MG63 (cell line): ENCODE results near the gene NBPF3. TPM values are rescaled to one million over a fixed set of nuclear protein-coding genes. Genes with fewer than 3 reads are reported as not detected.
"Not testable (repeated sequence)": the region's sequence is repeated elsewhere in the genome, so short reads cannot be mapped to it uniquely, and the experiment has no call there.

Source experiments
- DNase-seq: peaks from one replicate; pipeline ENCODE4 v3.0.0-alpha.2; 2020
- H3K27me3 ChIP-seq: fragments of 250-450 bp; sonication (Bioruptor Pico); 2 replicates; pipeline ENCODE4 v1.5.1; 2020; ENCODE audit warnings: mild to moderate bottlenecking, moderate library complexity
- H3K36me3 ChIP-seq: fragments of 250-450 bp; sonication (Bioruptor Pico); 2 replicates; pipeline ENCODE4 v1.5.1; 2020; ENCODE audit warnings: mild to moderate bottlenecking, moderate library complexity
- H3K4me3 ChIP-seq: fragments of 250-450 bp; sonication (Bioruptor Pico); 2 replicates; pipeline ENCODE4 v1.5.1; 2020; ENCODE audit warnings: mild to moderate bottlenecking, moderate library complexity
- H3K9me3 ChIP-seq: fragments of 250-450 bp; sonication (Bioruptor Pico); 2 replicates; pipeline ENCODE4 v1.5.1; 2020; ENCODE audit warnings: mild to moderate bottlenecking, moderate library complexity
- total RNA-seq: library from RNA; depleted of rRNA; stranded (reverse); fragments of >200 nt; shearing (Covaris generic); gene quantifications from 2 replicates; pipeline ENCODE4 v1.2.3, GENCODE V29; 2014; ENCODE audit warnings: low replicate concordance

Gene NBPF3
- total RNA-seq, 1 experiment from 2014 or later, result 22.4 TPM

- Histone ChIP-seq H3K4me3 (no peak overlapping the region), H3K27me3 (no peaks in the 10 kb centered on the region), H3K36me3 (no peaks in the 10 kb centered on the region), H3K9me3 (no peaks in the 10 kb centered on the region)
- no peak for DNase-seq
These were observed 29.6 kb downstream of the NBPF3 start for GRCh38 chr1:21469581-21469980.

GRCh38 chr1:21472861-21473260 is 32.9 kb downstream of the NBPF3 start:
- Histone ChIP-seq H3K36me3 (peaks cover 3% of the 10 kb centered on the region), H3K9me3 (no peaks in the 10 kb centered on the region), H3K27me3 (no peaks in the 10 kb centered on the region), H3K4me3 (no peak overlapping the region)
- DNase-seq, result no peak

- Histone ChIP-seq H3K4me3 (no peak overlapping the region), H3K36me3 (peaks cover 3% of the 10 kb centered on the region), H3K27me3 (no peaks in the 10 kb centered on the region), H3K9me3 (no peaks in the 10 kb centered on the region)
- DNase-seq, result no peak
These were observed 38.4 kb downstream of the NBPF3 start for GRCh38 chr1:21478356-21478755.

- H3K4me3 ChIP-seq, result not testable (repeated sequence)
These were observed 43.9 kb downstream of the NBPF3 start for GRCh38 chr1:21483881-21484280.

GRCh38 chr1:21489146-21489545 is 49.2 kb downstream of the NBPF3 start:
- Histone ChIP-seq H3K4me3 (no peak overlapping the region), H3K9me3 (no peaks in the 10 kb centered on the region), H3K27me3 (no peaks in the 10 kb centered on the region), H3K36me3 (no peaks in the 10 kb centered on the region)
- no peak for DNase-seq

More at GRCh38 chr1:21483881-21484280, 43.9 kb downstream of the NBPF3 start:
- DNase-seq, H3K36me3 ChIP-seq, H3K9me3 ChIP-seq, H3K27me3 ChIP-seq: not testable (repeated sequence)

- H3K4me3 ChIP-seq, result no peak overlapping the region
- H3K27me3 ChIP-seq, result no peaks in the 10 kb centered on the region
- peak; percentile 90 for DNase-seq
- H3K36me3 ChIP-seq, result no peaks in the 10 kb centered on the region
- no peaks in the 10 kb centered on the region for H3K9me3 ChIP-seq
These were observed 51.0 kb downstream of the NBPF3 start for GRCh38 chr1:21490774-21491487.

GRCh38 chr1:21491488-21492355 is 51.8 kb downstream of the NBPF3 start:
- Histone ChIP-seq H3K9me3 (no peaks in the 10 kb centered on the region), H3K27me3 (no peaks in the 10 kb centered on the region), H3K4me3 (no peak overlapping the region), H3K36me3 (no peaks in the 10 kb centered on the region)
- no peak for DNase-seq

- no peak for DNase-seq
- H3K36me3 ChIP-seq, result no peaks in the 10 kb centered on the region
- no peaks in the 10 kb centered on the region for H3K27me3 ChIP-seq
- no peaks in the 10 kb centered on the region for H3K9me3 ChIP-seq
- H3K4me3 ChIP-seq, result no peak overlapping the region
These were observed 52.4 kb downstream of the NBPF3 start for GRCh38 chr1:21492356-21492625.

GRCh38 chr1:21494196-21494595 is 54.3 kb downstream of the NBPF3 start:
- DNase-seq, result no peak
- no peaks in the 10 kb centered on the region for H3K27me3 ChIP-seq
- H3K36me3 ChIP-seq, result no peaks in the 10 kb centered on the region
- no peaks in the 10 kb centered on the region for H3K9me3 ChIP-seq
- H3K4me3 ChIP-seq, result no peak overlapping the region

GRCh38 chr1:21495225-21495820 is 55.4 kb downstream of the NBPF3 start:
- no peak for DNase-seq
- Histone ChIP-seq H3K36me3 (no peaks in the 10 kb centered on the region), H3K27me3 (no peaks in the 10 kb centered on the region), H3K4me3 (no peak overlapping the region), H3K9me3 (no peaks in the 10 kb centered on the region)

- Histone ChIP-seq H3K36me3 (no peaks in the 10 kb centered on the region), H3K9me3 (no peaks in the 10 kb centered on the region), H3K27me3 (no peaks in the 10 kb centered on the region), H3K4me3 (no peak overlapping the region)
- no peak for DNase-seq
These were observed 56.1 kb downstream of the NBPF3 start for GRCh38 chr1:21496063-21496462.

GRCh38 chr1:21496886-21497285 is 56.9 kb downstream of the NBPF3 start:
- Histone ChIP-seq H3K27me3 (no peaks in the 10 kb centered on the region), H3K4me3 (no peak overlapping the region), H3K9me3 (no peaks in the 10 kb centered on the region), H3K36me3 (no peaks in the 10 kb centered on the region)
- DNase-seq, result no peak

GRCh38 chr1:21497466-21498061 is 57.6 kb downstream of the NBPF3 start:
- DNase-seq, result no peak
- Histone ChIP-seq H3K9me3 (no peaks in the 10 kb centered on the region), H3K36me3 (no peaks in the 10 kb centered on the region), H3K4me3 (no peak overlapping the region), H3K27me3 (no peaks in the 10 kb centered on the region)

GRCh38 chr1:21499283-21499950 is 59.5 kb downstream of the NBPF3 start:
- H3K9me3 ChIP-seq, result no peaks in the 10 kb centered on the region
- H3K36me3 ChIP-seq, result no peaks in the 10 kb centered on the region
- no peak for DNase-seq
- no peak overlapping the region for H3K4me3 ChIP-seq
- H3K27me3 ChIP-seq, result no peaks in the 10 kb centered on the region

- H3K9me3 ChIP-seq, result no peaks in the 10 kb centered on the region
- no peak for DNase-seq
- H3K4me3 ChIP-seq, result no peak overlapping the region
- H3K27me3 ChIP-seq, result no peaks in the 10 kb centered on the region
- H3K36me3 ChIP-seq, result no peaks in the 10 kb centered on the region
These were observed 63.9 kb downstream of the NBPF3 start for GRCh38 chr1:21503706-21504377.

GRCh38 chr1:21506804-21507203 is 66.9 kb downstream of the NBPF3 start:
- Histone ChIP-seq H3K4me3 (no peak overlapping the region), H3K9me3 (no peaks in the 10 kb centered on the region), H3K36me3 (no peaks in the 10 kb centered on the region), H3K27me3 (no peaks in the 10 kb centered on the region)
- DNase-seq, result no peak
